NB4 (cell line): Measurements from ENCODE around the gene PWWP2A.

Experiments used
- MYC ChIP-seq: IDR thresholded peaks from 2 replicates; pipeline ENCODE4 v1.6.1; 2011; ENCODE audit warnings: low read depth, low read length
- POLR2A ChIP-seq: IDR thresholded peaks from 2 replicates; pipeline ENCODE4 v1.6.1; 2011; ENCODE audit warnings: mild to moderate bottlenecking; ENCODE audit not compliant: insufficient read length; ENCODE audit errors: extremely low read depth
- TF ChIP-seq, protein P1 (sequence below): IDR thresholded peaks from one replicate; pipeline ENCODE4 v1.5.1; 2012; ENCODE audit warnings: low read depth, low read length
- TF ChIP-seq, protein P2 (sequence below): IDR thresholded peaks from 2 replicates; pipeline ENCODE4 v1.6.1; 2011; ENCODE audit warnings: low read depth, low read length

DNA sequence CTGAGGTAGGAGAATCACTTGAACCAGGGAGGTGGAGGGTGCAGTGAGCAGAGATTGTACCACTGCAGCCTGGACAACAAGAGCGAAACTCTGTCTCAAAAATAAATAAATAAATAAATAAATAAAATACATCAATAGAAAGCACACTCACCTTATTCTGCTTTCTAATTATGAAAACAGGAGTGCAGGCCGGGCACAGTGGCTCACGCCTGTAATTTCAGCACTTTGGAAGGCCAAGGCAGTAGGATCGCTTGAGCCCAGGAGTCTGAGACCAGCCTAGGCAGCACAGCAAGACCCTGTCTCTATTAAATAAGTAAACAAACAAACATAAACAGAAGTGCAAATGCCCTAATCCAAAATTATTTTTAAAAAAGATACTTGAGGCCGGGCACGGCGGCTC is 2.3 kb downstream of the PWWP2A start:
- TF ChIP-seq, protein P1, sequence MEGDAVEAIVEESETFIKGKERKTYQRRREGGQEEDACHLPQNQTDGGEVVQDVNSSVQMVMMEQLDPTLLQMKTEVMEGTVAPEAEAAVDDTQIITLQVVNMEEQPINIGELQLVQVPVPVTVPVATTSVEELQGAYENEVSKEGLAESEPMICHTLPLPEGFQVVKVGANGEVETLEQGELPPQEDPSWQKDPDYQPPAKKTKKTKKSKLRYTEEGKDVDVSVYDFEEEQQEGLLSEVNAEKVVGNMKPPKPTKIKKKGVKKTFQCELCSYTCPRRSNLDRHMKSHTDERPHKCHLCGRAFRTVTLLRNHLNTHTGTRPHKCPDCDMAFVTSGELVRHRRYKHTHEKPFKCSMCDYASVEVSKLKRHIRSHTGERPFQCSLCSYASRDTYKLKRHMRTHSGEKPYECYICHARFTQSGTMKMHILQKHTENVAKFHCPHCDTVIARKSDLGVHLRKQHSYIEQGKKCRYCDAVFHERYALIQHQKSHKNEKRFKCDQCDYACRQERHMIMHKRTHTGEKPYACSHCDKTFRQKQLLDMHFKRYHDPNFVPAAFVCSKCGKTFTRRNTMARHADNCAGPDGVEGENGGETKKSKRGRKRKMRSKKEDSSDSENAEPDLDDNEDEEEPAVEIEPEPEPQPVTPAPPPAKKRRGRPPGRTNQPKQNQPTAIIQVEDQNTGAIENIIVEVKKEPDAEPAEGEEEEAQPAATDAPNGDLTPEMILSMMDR: no peak
- TF ChIP-seq POLR2A (no peak), MYC (no peak)
- TF ChIP-seq, protein P2, sequence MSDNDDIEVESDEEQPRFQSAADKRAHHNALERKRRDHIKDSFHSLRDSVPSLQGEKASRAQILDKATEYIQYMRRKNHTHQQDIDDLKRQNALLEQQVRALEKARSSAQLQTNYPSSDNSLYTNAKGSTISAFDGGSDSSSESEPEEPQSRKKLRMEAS: no peak
